ENCODE results near the gene CHST11. TPM values are rescaled to one million over a fixed set of nuclear protein-coding genes. Genes with fewer than 3 reads are reported as not detected.

CHST11 gene
- total RNA-seq: 10 to 100 TPM in 1 of 4 donors, 1 to 10 TPM in 3; 5.7 to 15.7 (median 7.1) TPM

GRCh38 chr12:104456417-104456949, at the start of gene CHST11:
TSS of gene CHST11 (plus strand) at chr12:104456948.
- Histone ChIP-seq H3K27ac (replicated peaks in 1 of 4) (peak within 1 kb of the TSS; percentile 67 to 82 (median 72)), H3K9me3 (no peaks in the 10 kb centered on the region), H3K4me3 (peak within 1 kb of the TSS; percentile 69 to 83 (median 74)), H3K36me3 (no peaks in the 10 kb centered on the region), H3K4me1 (peaks cover 5 to 45% (median 39%) of the 10 kb centered on the region in 4 donors), H3K27me3 (peaks cover 0 to 4% (median 0%) of the 10 kb centered on the region in 4 donors)
- intact Hi-C loops (cut with DNase I): loop anchor here (10.0 kb wide), 1 partner anchor 258 kb away; no protein-coding TSS in a partner anchor
- under 1% methylated on average over 18 of the region's 47 CpGs for WGBS
- peak; percentile 94 for DNase-seq (ENCODE audit: extremely low spot score)
- peak; percentile 39 to 54 for TF ChIP-seq POLR2AphosphoS5 (IDR thresholded peaks at IDR 0.05)
- no peak for TF ChIP-seq EP300 (IDR thresholded peaks at IDR 0.05)
- peak in 2 of 3 experiments; percentile 29 to 34 for TF ChIP-seq CTCF (IDR thresholded peaks at IDR 0.05)

- H3K9me3 ChIP-seq: no peaks in the 10 kb centered on the region
- 96% methylated on average over 5 of the region's 5 CpGs for WGBS
- TF ChIP-seq CTCF (IDR thresholded peaks at IDR 0.05) (no peak), EP300 (IDR thresholded peaks at IDR 0.05) (no peak)
- no peak for DNase-seq (ENCODE audit: extremely low spot score)
- H3K27ac ChIP-seq (replicated peaks in 1 of 4): no peak overlapping the region
- intact Hi-C loops (cut with DNase I): no loop called here
- H3K36me3 ChIP-seq: no peaks in the 10 kb centered on the region
- H3K27me3 ChIP-seq: no peaks in the 10 kb centered on the region
- no peak overlapping the region for H3K4me3 ChIP-seq
- no peaks in the 10 kb centered on the region for H3K4me1 ChIP-seq
Observed at GRCh38 chr12:104407438-104407837, 49.3 kb upstream of the CHST11 start.

- no peaks in the 10 kb centered on the region for H3K4me1 ChIP-seq
- H3K9me3 ChIP-seq: no peaks in the 10 kb centered on the region
- no peaks in the 10 kb centered on the region for H3K36me3 ChIP-seq
- H3K4me3 ChIP-seq: no peak overlapping the region
- no peak for DNase-seq (ENCODE audit: extremely low spot score)
- intact Hi-C loops (cut with DNase I): no loop called here
- H3K27me3 ChIP-seq: no peaks in the 10 kb centered on the region
- TF ChIP-seq POLR2AphosphoS5 (IDR thresholded peaks at IDR 0.05): no peak
- no peak for TF ChIP-seq CTCF (IDR thresholded peaks at IDR 0.05)
- TF ChIP-seq POLR2A (IDR thresholded peaks at IDR 0.05; ENCODE audit: low read depth): no peak
- no peak for TF ChIP-seq EP300 (IDR thresholded peaks at IDR 0.05)
- WGBS: 82% methylated on average over 4 of the region's 4 CpGs
- no peak overlapping the region for H3K27ac ChIP-seq (replicated peaks in 1 of 4)
Observed at GRCh38 chr12:104407922-104408321, 48.8 kb upstream of the CHST11 start.

- no peak overlapping the region for H3K27ac ChIP-seq (replicated peaks in 1 of 4)
- no peaks in the 10 kb centered on the region for H3K9me3 ChIP-seq
- no peak overlapping the region for H3K4me3 ChIP-seq
- no peaks in the 10 kb centered on the region for H3K4me1 ChIP-seq
- intact Hi-C loops (cut with DNase I): no loop called here
- no peaks in the 10 kb centered on the region for H3K36me3 ChIP-seq
- no peak for DNase-seq (ENCODE audit: extremely low spot score)
- TF ChIP-seq POLR2A (IDR thresholded peaks at IDR 0.05; ENCODE audit: low read depth): no peak
- H3K27me3 ChIP-seq: no peaks in the 10 kb centered on the region
Observed at GRCh38 chr12:104410326-104410725, 46.4 kb upstream of the CHST11 start.

GRCh38 chr12:104410786-104411185, 46.0 kb upstream of the CHST11 start:
- Histone ChIP-seq H3K36me3 (no peaks in the 10 kb centered on the region), H3K27ac (replicated peaks in 1 of 4) (no peak overlapping the region), H3K4me3 (no peak overlapping the region), H3K27me3 (no peaks in the 10 kb centered on the region), H3K4me1 (no peaks in the 10 kb centered on the region), H3K9me3 (no peaks in the 10 kb centered on the region)
- DNase-seq (ENCODE audit: extremely low spot score): no peak
- 95% methylated on average over 1 of the region's 1 CpG for WGBS
- no peak for TF ChIP-seq POLR2A (IDR thresholded peaks at IDR 0.05; ENCODE audit: low read depth)
- no peak for TF ChIP-seq POLR2AphosphoS5 (IDR thresholded peaks at IDR 0.05)
- no peak for TF ChIP-seq CTCF (IDR thresholded peaks at IDR 0.05)
- no peak for TF ChIP-seq EP300 (IDR thresholded peaks at IDR 0.05)
- intact Hi-C loops (cut with DNase I): no loop called here

All from esophagus muscularis mucosa (tissue), 4 donors.